SK-N-SH (cell line): ENCODE data around the gene BCAT1. TPM values are rescaled to one million over a fixed set of nuclear protein-coding genes. Genes with fewer than 3 reads are reported as not detected.

ENCODE experiments used
- CTCF ChIA-PET: fragments of 300-600, 350-600 bp; formaldehyde crosslinking; extraction: SDS; loops from one replicate; lab custom pipeline; 2021; lab: Yijun Ruan, JAX
- POLR2A ChIA-PET: fragments of 350-600 bp; sonication (Branson Sonifier 250); formaldehyde crosslinking; extraction: SDS; loops from one replicate; lab custom pipeline; 2020; ENCODE audit warnings: antibody characterized with exemption, inconsistent platforms; lab: Yijun Ruan, JAX
- DNase-seq: peaks from one replicate; pipeline ENCODE4 v3.0.0; 2012
- H2AFZ ChIP-seq: fragments of 200-600 bp; sonication (generic); 2 replicates; pipeline ENCODE4 v1.8.1; 2016; ENCODE audit warnings: antibody characterized with exemption, mild to moderate bottlenecking, low read depth
- H3F3A ChIP-seq: fragments of 200-600 bp; sonication (generic); replicated peaks from 2 replicates; pipeline ENCODE3; 2016; ENCODE audit warnings: antibody characterized with exemption, mild to moderate bottlenecking; ENCODE audit not compliant: insufficient read depth
- H3K27ac ChIP-seq, 2 experiments: fragments of 200-500 bp in 1 of 2; fragments of 200-600 bp in 1 of 2; sonication (Bioruptor generic) in 1 of 2; sonication (generic), shearing (Covaris generic) in 1 of 2; 2 replicates each; pipeline versions ENCODE4 v1.5.1 to v1.6.1; 2014 to 2016; ENCODE audit warnings: low read depth in 2 of 2, inconsistent platforms in 1 of 2, low read length in 1 of 2, mild to moderate bottlenecking in 1 of 2, mixed read lengths in 1 of 2
- H3K27me3 ChIP-seq: fragments of 200-600 bp; sonication (generic), shearing (Covaris generic); 2 replicates; pipeline ENCODE4 v1.6.1; 2016; ENCODE audit warnings: mixed run types; ENCODE audit not compliant: insufficient read depth
- H3K36me3 ChIP-seq, 2 experiments: fragments of 200-500 bp in 1 of 2; fragments of 200-600 bp in 1 of 2; sonication (Bioruptor generic) in 1 of 2; sonication (generic) in 1 of 2; replicated peaks in 1 of 2; 2 replicates each; pipeline versions ENCODE3 to v1.5.1; 2014 to 2016; ENCODE audit warnings: low read length in 1 of 2, mild to moderate bottlenecking in 1 of 2; ENCODE audit not compliant: insufficient read depth in 2 of 2, control insufficient read depth in 1 of 2
- H3K4me1 ChIP-seq, 2 experiments: fragments of 200-500 bp in 1 of 2; fragments of 200-600 bp in 1 of 2; sonication (Bioruptor generic) in 1 of 2; sonication (generic), shearing (Covaris generic) in 1 of 2; 2 replicates each; pipeline versions ENCODE4 v1.5.1 to v1.6.1; 2014 to 2016; ENCODE audit warnings: low read depth in 1 of 2, low read length in 1 of 2, mixed run types in 1 of 2; ENCODE audit not compliant: insufficient read depth in 2 of 2, control insufficient read depth in 1 of 2
- H3K4me2 ChIP-seq: fragments of 200-600 bp; sonication (generic), shearing (Covaris generic); 2 replicates; pipeline ENCODE4 v1.6.1; 2017; ENCODE audit warnings: mixed run types
- H3K4me3 ChIP-seq, 2 experiments: fragments of 200-500 bp in 1 of 2; fragments of 200-600 bp in 1 of 2; sonication (Bioruptor generic) in 1 of 2; sonication (generic), shearing (Covaris generic) in 1 of 2; 2 replicates each; pipeline versions ENCODE4 v1.5.1 to v1.8.1; 2014 to 2016; ENCODE audit warnings: low read depth in 2 of 2, inconsistent platforms in 1 of 2, low read length in 1 of 2, mild to moderate bottlenecking in 1 of 2, mixed read lengths in 1 of 2, moderate library complexity in 1 of 2
- H3K79me2 ChIP-seq: fragments of 200-600 bp; sonication (generic); 2 replicates; pipeline ENCODE4 v1.8.1; 2017; ENCODE audit warnings: mild to moderate bottlenecking; ENCODE audit not compliant: insufficient read depth
- H3K9ac ChIP-seq: fragments of 200-600 bp; sonication (generic); 2 replicates; pipeline ENCODE4 v1.6.1; 2017; ENCODE audit warnings: mixed run types
- H3K9me2 ChIP-seq: fragments of 200-600 bp; sonication (generic); 2 replicates; pipeline ENCODE4 v1.6.1; 2017; ENCODE audit warnings: mixed run types
- H3K9me3 ChIP-seq: fragments of 200-600 bp; sonication (generic); 2 replicates; pipeline ENCODE4 v1.6.1; 2017; ENCODE audit warnings: mixed run types, mild to moderate bottlenecking, moderate library complexity
- H4K20me1 ChIP-seq: fragments of 200-600 bp; sonication (generic); 2 replicates; pipeline ENCODE4 v1.6.1; 2017; ENCODE audit warnings: mild to moderate bottlenecking, mixed run types; ENCODE audit not compliant: insufficient read depth
- FOSL2 ChIP-seq: IDR thresholded peaks from 2 replicates; pipeline ENCODE4 v1.4.0; 2012; ENCODE audit warnings: low read depth, mild to moderate bottlenecking, moderate library complexity, borderline replicate concordance
- GATA2 ChIP-seq: sonication (generic); formaldehyde crosslinking; IDR thresholded peaks from 2 replicates; pipeline ENCODE4 v1.5.0; 2020; ENCODE audit warnings: mild to moderate bottlenecking, missing genetic modification reagents
- JUND ChIP-seq: IDR thresholded peaks from 2 replicates; pipeline ENCODE4 v1.4.0; 2012
- MEF2A ChIP-seq: IDR thresholded peaks from 2 replicates; pipeline ENCODE4 v1.4.0; 2012; ENCODE audit warnings: low read depth, borderline replicate concordance
- RFX5 ChIP-seq: IDR thresholded peaks from 2 replicates; pipeline ENCODE4 v1.6.1; 2012; ENCODE audit warnings: mild to moderate bottlenecking, improper control_type of control experiment, low read length
- WGBS: methylation state at CpG from one replicate; pipeline ENCODE4 v1.1.6; 2017; ENCODE audit warnings: low lambda C conversion rate; 5-methylcytosine and 5-hydroxymethylcytosine counted together
- polyA plus RNA-seq, 3 experiments: library from polyadenylated mRNA; depleted of rRNA; stranded (reverse); fragments of >200 nt; gene quantifications; 2 replicates each; pipeline ENCODE4 v1.2.3, GENCODE V29; 2012
- TF ChIP-seq, protein P1 (sequence below): IDR thresholded peaks from 2 replicates; pipeline ENCODE4 v1.4.0; 2012; ENCODE audit warnings: low read depth
- TF ChIP-seq, protein P2 (sequence below): fragments of 150-350 bp; IDR thresholded peaks from 2 replicates; pipeline ENCODE4 v1.6.1; 2016; ENCODE audit warnings: mild to moderate bottlenecking, low read depth, low read length
- TF ChIP-seq, protein P3 (sequence below): IDR thresholded peaks from 2 replicates; pipeline ENCODE4; 2012

Gene BCAT1
- polyA plus RNA-seq, 1 of the 3 experiments (the other 2 are of a cell fraction) = 7.7 TPM

DNA sequence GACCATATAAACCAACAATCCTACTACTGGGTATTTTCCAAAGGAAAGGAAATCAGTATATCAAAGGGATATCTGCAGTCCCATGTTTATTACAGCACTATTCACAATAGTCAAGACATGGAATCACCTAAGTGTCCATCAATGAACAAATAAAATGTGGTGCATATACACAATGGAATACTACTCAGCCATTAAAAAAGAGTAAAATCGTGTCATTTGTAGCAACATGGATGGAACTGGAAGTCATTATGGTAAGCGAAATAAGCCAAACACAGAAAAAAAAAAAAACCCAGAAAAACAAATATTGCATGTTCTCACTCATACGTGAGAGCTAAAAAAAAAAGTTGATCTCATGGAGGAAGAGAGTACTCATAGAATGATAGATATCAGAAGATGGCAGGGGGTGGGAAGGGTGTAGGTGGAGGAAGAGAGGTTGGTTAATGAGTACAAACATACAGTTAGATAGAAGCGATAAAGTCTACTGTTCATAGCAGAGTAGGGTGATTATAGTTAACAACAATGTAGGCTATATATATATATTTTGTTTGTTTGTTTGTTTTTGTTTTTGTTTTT lies 49.3 kb downstream of the BCAT1 start:
- Histone ChIP-seq H3K4me1 (peaks cover 2 to 37% of the 10 kb centered on the region in 2 experiments; a peak in 3 of 4 replicates), H3K9ac (no peak overlapping the region), H3K27me3 (no peaks in the 10 kb centered on the region), H2AFZ (no peak overlapping the region), H3K4me2 (no peak overlapping the region), H3K9me2 (no peaks in the 10 kb centered on the region), H3K36me3 (no peaks in the 10 kb centered on the region), H3K79me2 (peaks cover 89% of the 10 kb centered on the region), H3K27ac (peak overlapping the region in 1 of 2 experiments; percentile 90; a peak in 2 of 4 replicates), H3F3A (peaks cover 38% of the 10 kb centered on the region), H3K9me3 (no peaks in the 10 kb centered on the region), H3K4me3 (no peak overlapping the region), H4K20me1 (peaks cover 7% of the 10 kb centered on the region)
- ChIA-PET POLR2A (no interaction called here), CTCF (interaction anchor here (0.6 kb wide), 1 partner anchor 130 kb away, joined by 3 read pairs; no protein-coding TSS in a partner anchor)
- 92% methylated on average over 4 of the region's 4 CpGs for WGBS
- TF ChIP-seq RFX5 = no peak
- TF ChIP-seq, protein P1, sequence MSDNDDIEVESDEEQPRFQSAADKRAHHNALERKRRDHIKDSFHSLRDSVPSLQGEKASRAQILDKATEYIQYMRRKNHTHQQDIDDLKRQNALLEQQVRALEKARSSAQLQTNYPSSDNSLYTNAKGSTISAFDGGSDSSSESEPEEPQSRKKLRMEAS = no peak
- TF ChIP-seq JUND = no peak
- TF ChIP-seq, protein P2, sequence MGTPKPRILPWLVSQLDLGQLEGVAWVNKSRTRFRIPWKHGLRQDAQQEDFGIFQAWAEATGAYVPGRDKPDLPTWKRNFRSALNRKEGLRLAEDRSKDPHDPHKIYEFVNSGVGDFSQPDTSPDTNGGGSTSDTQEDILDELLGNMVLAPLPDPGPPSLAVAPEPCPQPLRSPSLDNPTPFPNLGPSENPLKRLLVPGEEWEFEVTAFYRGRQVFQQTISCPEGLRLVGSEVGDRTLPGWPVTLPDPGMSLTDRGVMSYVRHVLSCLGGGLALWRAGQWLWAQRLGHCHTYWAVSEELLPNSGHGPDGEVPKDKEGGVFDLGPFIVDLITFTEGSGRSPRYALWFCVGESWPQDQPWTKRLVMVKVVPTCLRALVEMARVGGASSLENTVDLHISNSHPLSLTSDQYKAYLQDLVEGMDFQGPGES = no peak
- no peak for TF ChIP-seq GATA2
- no peak for TF ChIP-seq MEF2A
- no peak for DNase-seq

DNA sequence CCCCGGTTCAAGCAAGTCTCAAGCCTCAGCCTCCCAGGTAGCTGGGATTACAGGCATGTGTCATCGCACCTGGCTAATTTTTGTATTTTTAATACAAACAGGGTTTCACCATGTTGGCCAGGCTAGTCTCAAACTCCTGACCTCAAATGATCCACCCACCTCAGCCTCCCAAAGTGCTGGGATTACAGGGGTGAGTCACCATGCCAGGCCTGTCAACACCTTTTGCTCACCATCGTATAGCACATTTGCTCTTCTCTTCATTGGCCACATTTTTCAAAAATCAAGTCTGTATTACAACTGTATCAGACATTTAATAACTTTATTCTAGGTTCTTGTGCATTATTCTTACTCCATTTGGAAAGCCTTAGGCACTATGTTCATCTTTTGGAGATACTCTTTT lies 50.3 kb downstream of the BCAT1 start:
- CTCF ChIA-PET = no interaction called here
- 69% methylated on average over 3 of the region's 3 CpGs for WGBS

More for the DNA sequence above, 50.3 kb downstream of the BCAT1 start:
- POLR2A ChIA-PET = no interaction called here
- no peak overlapping the region for H3K9ac ChIP-seq
- no peak overlapping the region for H3K4me2 ChIP-seq
- peaks cover 7% of the 10 kb centered on the region for H4K20me1 ChIP-seq
- TF ChIP-seq, protein P1 = no peak
- TF ChIP-seq, protein P3, sequence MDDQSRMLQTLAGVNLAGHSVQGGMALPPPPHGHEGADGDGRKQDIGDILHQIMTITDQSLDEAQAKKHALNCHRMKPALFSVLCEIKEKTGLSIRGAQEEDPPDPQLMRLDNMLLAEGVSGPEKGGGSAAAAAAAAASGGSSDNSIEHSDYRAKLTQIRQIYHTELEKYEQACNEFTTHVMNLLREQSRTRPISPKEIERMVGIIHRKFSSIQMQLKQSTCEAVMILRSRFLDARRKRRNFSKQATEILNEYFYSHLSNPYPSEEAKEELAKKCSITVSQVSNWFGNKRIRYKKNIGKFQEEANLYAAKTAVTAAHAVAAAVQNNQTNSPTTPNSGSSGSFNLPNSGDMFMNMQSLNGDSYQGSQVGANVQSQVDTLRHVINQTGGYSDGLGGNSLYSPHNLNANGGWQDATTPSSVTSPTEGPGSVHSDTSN = peak; percentile 41; the same call in 1 of the 2 replicates
- TF ChIP-seq FOSL2 = 0 out of 2 replicates have a peak, but pooled peaks have one; percentile 3
- TF ChIP-seq, all 33 proteins: peak for 2
- Histone ChIP-seq H3K27me3 (no peaks in the 10 kb centered on the region), H3K9me3 (no peaks in the 10 kb centered on the region), H3K4me3 (no peak overlapping the region), H2AFZ (no peak overlapping the region), H3K79me2 (peaks cover 89% of the 10 kb centered on the region), H3K36me3 (peaks cover 0 to 4% of the 10 kb centered on the region in 2 experiments), H3K27ac (peak overlapping the region in 1 of 2 experiments; percentile 90; a peak in 1 of 4 replicates), H3K9me2 (no peaks in the 10 kb centered on the region), H3F3A (peaks cover 38% of the 10 kb centered on the region), H3K4me1 (peaks cover 4 to 42% of the 10 kb centered on the region in 2 experiments; a peak in 3 of 4 replicates)
- no peak for DNase-seq
